Measurements from ENCODE around the gene CCNG1. TPM values are rescaled to one million over a fixed set of nuclear protein-coding genes. Genes with fewer than 3 reads are reported as not detected.
"Not testable (repeated sequence)": the region's sequence is repeated elsewhere in the genome, so short reads cannot be mapped to it uniquely, and the experiment has no call there.

The CCNG1 gene
- total RNA-seq, 1 donor from 2014 or later = 214 TPM

DNA sequence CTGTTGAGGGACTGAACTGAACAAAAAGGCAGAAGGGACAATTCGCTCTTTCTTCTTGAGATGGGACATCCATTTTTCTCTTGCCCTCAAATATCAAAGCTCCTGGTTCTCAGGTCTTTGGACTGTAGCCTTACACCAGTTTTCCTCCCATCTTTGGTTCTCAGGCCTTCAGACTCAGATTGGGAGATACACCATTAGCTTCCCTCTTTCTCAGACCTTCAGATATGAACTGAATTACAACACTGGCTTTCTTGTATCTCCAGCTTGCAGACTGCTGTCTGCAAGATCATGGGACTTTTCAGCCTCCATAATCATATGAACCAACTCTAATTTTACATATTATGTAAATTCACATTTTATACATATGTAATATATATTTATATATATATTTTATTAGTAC is 12.6 kb upstream of the CCNG1 start:
- Mint-ChIP-seq H3K27ac (ENCODE audit: unreplicated experiment) (no peak overlapping the region), H3K4me1 (ENCODE audit: low read depth, unreplicated experiment) (no peaks in the 10 kb centered on the region), H3K36me3 (ENCODE audit: low read depth, unreplicated experiment) (no peaks in the 10 kb centered on the region), H3K27me3 (ENCODE audit: low read depth, unreplicated experiment) (no peaks in the 10 kb centered on the region), H3K9me3 (ENCODE audit: unreplicated experiment) (peaks cover 2% of the 10 kb centered on the region), H3K4me3 (ENCODE audit: unreplicated experiment) (no peak overlapping the region)
- Histone ChIP-seq H3K27ac (ENCODE audit: low read depth, low read length) (no peak overlapping the region), H3K27me3 (ENCODE audit: insufficient read depth, low read length) (no peaks in the 10 kb centered on the region), H3K4me3 (ENCODE audit: insufficient read depth, low read depth, low read length) (no peak overlapping the region), H3K36me3 (ENCODE audit: insufficient read depth, low read length) (no peaks in the 10 kb centered on the region), H3K4me1 (ENCODE audit: insufficient read depth, low read length) (no peaks in the 10 kb centered on the region), H4K20me1 (ENCODE audit: insufficient read depth, low read length) (no peaks in the 10 kb centered on the region), H3K9ac (ENCODE audit: low read length) (no peak overlapping the region), H3K79me2 (ENCODE audit: insufficient read depth, low read length) (no peaks in the 10 kb centered on the region), H3K4me2 (ENCODE audit: low read length) (no peak overlapping the region), H2AFZ (ENCODE audit: low read depth, low read length) (no peak overlapping the region), H3K9me3 (ENCODE audit: insufficient read depth, low read depth, low read length) (no peaks in the 10 kb centered on the region)
- TF ChIP-seq, protein P1, sequence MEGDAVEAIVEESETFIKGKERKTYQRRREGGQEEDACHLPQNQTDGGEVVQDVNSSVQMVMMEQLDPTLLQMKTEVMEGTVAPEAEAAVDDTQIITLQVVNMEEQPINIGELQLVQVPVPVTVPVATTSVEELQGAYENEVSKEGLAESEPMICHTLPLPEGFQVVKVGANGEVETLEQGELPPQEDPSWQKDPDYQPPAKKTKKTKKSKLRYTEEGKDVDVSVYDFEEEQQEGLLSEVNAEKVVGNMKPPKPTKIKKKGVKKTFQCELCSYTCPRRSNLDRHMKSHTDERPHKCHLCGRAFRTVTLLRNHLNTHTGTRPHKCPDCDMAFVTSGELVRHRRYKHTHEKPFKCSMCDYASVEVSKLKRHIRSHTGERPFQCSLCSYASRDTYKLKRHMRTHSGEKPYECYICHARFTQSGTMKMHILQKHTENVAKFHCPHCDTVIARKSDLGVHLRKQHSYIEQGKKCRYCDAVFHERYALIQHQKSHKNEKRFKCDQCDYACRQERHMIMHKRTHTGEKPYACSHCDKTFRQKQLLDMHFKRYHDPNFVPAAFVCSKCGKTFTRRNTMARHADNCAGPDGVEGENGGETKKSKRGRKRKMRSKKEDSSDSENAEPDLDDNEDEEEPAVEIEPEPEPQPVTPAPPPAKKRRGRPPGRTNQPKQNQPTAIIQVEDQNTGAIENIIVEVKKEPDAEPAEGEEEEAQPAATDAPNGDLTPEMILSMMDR (IDR thresholded peaks at IDR 0.05; ENCODE audit: insufficient read depth, low read depth, low read length) = no peak
- no peak for TF ChIP-seq EZH2 (IDR thresholded peaks at IDR 0.05; ENCODE audit: insufficient read depth, low read length)
- FAIRE-seq (peak; percentile 49), DNase-seq (ENCODE audit: low read depth) (no peak)

GRCh38 chr5:163426128-163426527 is 11.3 kb upstream of the CCNG1 start:
- not testable (repeated sequence) for H3K4me1 Mint-ChIP-seq (ENCODE audit: low read depth, unreplicated experiment); H3K36me3 ChIP-seq (ENCODE audit: insufficient read depth, low read length); H4K20me1 ChIP-seq (ENCODE audit: insufficient read depth, low read length); H3K27me3 ChIP-seq (ENCODE audit: insufficient read depth, low read length); H3K4me1 ChIP-seq (ENCODE audit: insufficient read depth, low read length); H3K27ac ChIP-seq (ENCODE audit: low read depth, low read length); H3K79me2 ChIP-seq (ENCODE audit: insufficient read depth, low read length); H3K9me3 ChIP-seq (ENCODE audit: insufficient read depth, low read depth, low read length); H3K4me3 ChIP-seq (ENCODE audit: insufficient read depth, low read depth, low read length); H3K27me3 Mint-ChIP-seq (ENCODE audit: low read depth, unreplicated experiment); H3K36me3 Mint-ChIP-seq (ENCODE audit: low read depth, unreplicated experiment); H2AFZ ChIP-seq (ENCODE audit: low read depth, low read length); DNase-seq (ENCODE audit: low read depth); H3K9ac ChIP-seq (ENCODE audit: low read length); H3K4me3 Mint-ChIP-seq (ENCODE audit: unreplicated experiment); H3K9me3 Mint-ChIP-seq (ENCODE audit: unreplicated experiment); H3K4me2 ChIP-seq (ENCODE audit: low read length); H3K27ac Mint-ChIP-seq (ENCODE audit: unreplicated experiment); FAIRE-seq

DNA sequence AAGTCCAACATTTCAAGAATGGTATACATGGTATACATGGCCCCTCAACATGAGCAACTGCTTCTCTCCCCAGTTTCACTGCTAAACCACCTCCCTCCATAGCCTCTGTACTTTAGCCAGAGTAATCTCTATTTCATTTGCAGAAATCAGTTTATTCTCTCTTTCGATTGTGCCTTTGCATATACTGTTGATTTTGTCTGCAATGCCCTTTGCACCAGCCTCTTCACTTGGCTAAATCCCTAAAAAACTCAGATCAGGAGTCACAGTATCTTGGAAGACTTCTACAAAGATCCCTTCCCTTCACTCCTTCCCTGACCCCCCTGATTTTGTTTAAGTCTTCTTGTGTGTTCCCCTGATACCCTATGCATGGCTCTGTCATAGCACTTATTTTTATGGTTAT is 4.9 kb upstream of the CCNG1 start:
- Histone ChIP-seq H3K4me1 (ENCODE audit: insufficient read depth, low read length) (peaks cover 2% of the 10 kb centered on the region), H2AFZ (ENCODE audit: low read depth, low read length) (no peak overlapping the region), H3K27me3 (ENCODE audit: insufficient read depth, low read length) (no peaks in the 10 kb centered on the region), H3K9ac (ENCODE audit: low read length) (no peak overlapping the region), H3K4me2 (ENCODE audit: low read length) (no peak overlapping the region), H3K4me3 (ENCODE audit: insufficient read depth, low read depth, low read length) (no peak overlapping the region), H4K20me1 (ENCODE audit: insufficient read depth, low read length) (no peaks in the 10 kb centered on the region), H3K9me3 (ENCODE audit: insufficient read depth, low read depth, low read length) (no peaks in the 10 kb centered on the region), H3K27ac (ENCODE audit: low read depth, low read length) (no peak overlapping the region), H3K36me3 (ENCODE audit: insufficient read depth, low read length) (no peaks in the 10 kb centered on the region), H3K79me2 (ENCODE audit: insufficient read depth, low read length) (peaks cover 2% of the 10 kb centered on the region)
- peaks cover 15% of the 10 kb centered on the region for H3K4me1 Mint-ChIP-seq (ENCODE audit: low read depth, unreplicated experiment)
- H3K4me3 Mint-ChIP-seq (ENCODE audit: unreplicated experiment) = no peak overlapping the region
- FAIRE-seq = no peak
- no peaks in the 10 kb centered on the region for H3K9me3 Mint-ChIP-seq (ENCODE audit: unreplicated experiment)
- peaks cover 3% of the 10 kb centered on the region for H3K27me3 Mint-ChIP-seq (ENCODE audit: low read depth, unreplicated experiment)
- TF ChIP-seq, protein P1 (IDR thresholded peaks at IDR 0.05; ENCODE audit: insufficient read depth, low read depth, low read length) = no peak
- TF ChIP-seq EZH2 (IDR thresholded peaks at IDR 0.05; ENCODE audit: insufficient read depth, low read length) = no peak
- DNase-seq (ENCODE audit: low read depth) = no peak
- no peaks in the 10 kb centered on the region for H3K36me3 Mint-ChIP-seq (ENCODE audit: low read depth, unreplicated experiment)
- H3K27ac Mint-ChIP-seq (ENCODE audit: unreplicated experiment) = no peak overlapping the region

Data from astrocyte (in vitro differentiated cells and primary cell).